Large intestine (tissue), 3 donors: Measurements from ENCODE around the gene DUSP5. TPM values are rescaled to one million over a fixed set of nuclear protein-coding genes. Genes with fewer than 3 reads are reported as not detected.
"Not testable (repeated sequence)": the region's sequence is repeated elsewhere in the genome, so short reads cannot be mapped to it uniquely, and the experiment has no call there.

Experiments
- DNase-seq, 2 donors: peaks; one replicate each; pipeline versions ENCODE4 v3.0.0 to v3.0.0-alpha.2; 2013
- H3K27ac ChIP-seq: one replicate; pipeline ENCODE4 v1.5.1; 2013; ENCODE audit warnings: low read length
- H3K27me3 ChIP-seq: 2 replicates; pipeline ENCODE4 v1.6.1; 2013; ENCODE audit warnings: low read length; ENCODE audit not compliant: control insufficient read depth, insufficient read depth
- H3K36me3 ChIP-seq: 2 replicates; pipeline ENCODE4 v1.6.1; 2013; ENCODE audit warnings: low read length; ENCODE audit not compliant: control insufficient read depth, insufficient read depth
- H3K4me1 ChIP-seq: one replicate; pipeline ENCODE4 v1.6.1; 2013; ENCODE audit warnings: low read length; ENCODE audit not compliant: control insufficient read depth, insufficient read depth
- H3K4me3 ChIP-seq: one replicate; pipeline ENCODE4 v1.5.1; 2013; ENCODE audit warnings: low read length
- H3K9me3 ChIP-seq: one replicate; pipeline ENCODE4 v1.6.1; 2013; ENCODE audit warnings: mild to moderate bottlenecking, low read depth, low read length, moderate library complexity; ENCODE audit not compliant: control insufficient read depth
- WGBS: methylation state at CpG from one replicate; pipeline ENCODE4 v1.1.5; 2013; ENCODE audit warnings: low lambda C conversion rate; ENCODE audit not compliant: insufficient coverage; 5-methylcytosine and 5-hydroxymethylcytosine counted together
- polyA plus RNA-seq: library from polyadenylated mRNA; unstranded; fragments of 120-200 nt; gene quantifications from one replicate; pipeline ENCODE4 v1.2.1, GENCODE V29; 2013

The DUSP5 gene
- polyA plus RNA-seq, 1 donor = 23.2 TPM

GRCh38 chr10:110529596-110530011, 31.9 kb downstream of the DUSP5 start:
- WGBS = no CpG with 5 or more reads among the region's 6 CpGs
- peaks cover 17% of the 10 kb centered on the region for H3K4me1 ChIP-seq
- no peaks in the 10 kb centered on the region for H3K9me3 ChIP-seq
- H3K27me3 ChIP-seq = no peaks in the 10 kb centered on the region
- no peak overlapping the region for H3K27ac ChIP-seq
- no peaks in the 10 kb centered on the region for H3K36me3 ChIP-seq
- H3K4me3 ChIP-seq = no peak overlapping the region
- DNase-seq = no peak

- Histone ChIP-seq H3K36me3 (no peaks in the 10 kb centered on the region), H3K27me3 (no peaks in the 10 kb centered on the region), H3K27ac (no peak overlapping the region), H3K4me3 (peak overlapping the region; percentile 21), H3K4me1 (peaks cover 10% of the 10 kb centered on the region), H3K9me3 (no peaks in the 10 kb centered on the region)
- peak; percentile 39 to 73 for DNase-seq
- no CpG with 5 or more reads among the region's 35 CpGs for WGBS
Measured at GRCh38 chr10:110530131-110530831, 32.6 kb downstream of the DUSP5 start.

GRCh38 chr10:110531687-110532086, 34.0 kb downstream of the DUSP5 start:
- Histone ChIP-seq H3K36me3 (no peaks in the 10 kb centered on the region), H3K9me3 (no peaks in the 10 kb centered on the region), H3K4me1 (peaks cover 2% of the 10 kb centered on the region), H3K27me3 (no peaks in the 10 kb centered on the region), H3K27ac (no peak overlapping the region), H3K4me3 (no peak overlapping the region)
- WGBS = no CpG with 5 or more reads among the region's 2 CpGs
- no peak for DNase-seq

- not testable (repeated sequence) for H3K27ac ChIP-seq, H3K4me3 ChIP-seq, H3K36me3 ChIP-seq, H3K9me3 ChIP-seq, DNase-seq, H3K4me1 ChIP-seq, H3K27me3 ChIP-seq
- no CpG with 5 or more reads among the region's 4 CpGs for WGBS
Measured at GRCh38 chr10:110532628-110533027, 34.9 kb downstream of the DUSP5 start.

GRCh38 chr10:110533149-110533548, 35.4 kb downstream of the DUSP5 start:
- Histone ChIP-seq H3K27me3 (no peaks in the 10 kb centered on the region), H3K4me1 (peaks cover 2% of the 10 kb centered on the region), H3K4me3 (no peak overlapping the region), H3K36me3 (no peaks in the 10 kb centered on the region), H3K9me3 (no peaks in the 10 kb centered on the region), H3K27ac (no peak overlapping the region)
- no CpG with 5 or more reads among the region's 3 CpGs for WGBS
- no peak for DNase-seq

GRCh38 chr10:110534571-110534970, 36.9 kb downstream of the DUSP5 start:
- no peak for DNase-seq
- Histone ChIP-seq H3K9me3 (no peaks in the 10 kb centered on the region), H3K27ac (no peak overlapping the region), H3K36me3 (no peaks in the 10 kb centered on the region), H3K4me3 (no peak overlapping the region), H3K4me1 (peaks cover 7% of the 10 kb centered on the region), H3K27me3 (no peaks in the 10 kb centered on the region)
- WGBS = no CpG with 5 or more reads among the region's 2 CpGs

- H3K36me3 ChIP-seq = no peaks in the 10 kb centered on the region
- no peak for DNase-seq
- 80% methylated on average over 1 of the region's 12 CpGs for WGBS
- H3K27me3 ChIP-seq = no peaks in the 10 kb centered on the region
- H3K9me3 ChIP-seq = no peaks in the 10 kb centered on the region
- H3K4me3 ChIP-seq = no peak overlapping the region
- H3K27ac ChIP-seq = no peak overlapping the region
- H3K4me1 ChIP-seq = peaks cover 10% of the 10 kb centered on the region
Measured at GRCh38 chr10:110535958-110536891, 38.5 kb downstream of the DUSP5 start.

GRCh38 chr10:110539091-110539490, 41.4 kb downstream of the DUSP5 start:
- no CpG with 5 or more reads among the region's 4 CpGs for WGBS
- H3K4me1 ChIP-seq = peaks cover 10% of the 10 kb centered on the region
- no peaks in the 10 kb centered on the region for H3K9me3 ChIP-seq
- no peaks in the 10 kb centered on the region for H3K27me3 ChIP-seq
- no peaks in the 10 kb centered on the region for H3K36me3 ChIP-seq
- no peak for DNase-seq
- no peak overlapping the region for H3K27ac ChIP-seq
- no peak overlapping the region for H3K4me3 ChIP-seq

GRCh38 chr10:110540031-110540430, 42.3 kb downstream of the DUSP5 start:
- no CpG with 5 or more reads among the region's 1 CpG for WGBS
- DNase-seq = peak in 1 of 2 donors; percentile 58
- Histone ChIP-seq H3K36me3 (no peaks in the 10 kb centered on the region), H3K27ac (no peak overlapping the region), H3K4me1 (peaks cover 10% of the 10 kb centered on the region), H3K27me3 (no peaks in the 10 kb centered on the region), H3K9me3 (no peaks in the 10 kb centered on the region), H3K4me3 (no peak overlapping the region)

- Histone ChIP-seq H3K9me3 (no peaks in the 10 kb centered on the region), H3K27me3 (no peaks in the 10 kb centered on the region), H3K4me3 (no peak overlapping the region), H3K36me3 (no peaks in the 10 kb centered on the region), H3K4me1 (peaks cover 4% of the 10 kb centered on the region), H3K27ac (peak overlapping the region; percentile 59)
- peak; percentile 84 to 87 for DNase-seq
Measured at GRCh38 chr10:110544958-110545537, 47.3 kb downstream of the DUSP5 start.
